K562 (cell line): ENCODE measurements around the gene ADCY5. TPM values are rescaled to one million over a fixed set of nuclear protein-coding genes. Genes with fewer than 3 reads are reported as not detected.
A peak's percentile ranks its signal among the peaks of the same experiment; 100 is the strongest.

Experiments used
- ATAC-seq: fragments of 200-7000 bp; cut with Tn5 transposase; 3 replicates; pipeline ENCODE4 v1.9.1; 2020; ENCODE audit warnings: moderate library complexity
- BruUV-seq: library from RNA; stranded (reverse); fragments of 400-500 nt; replicated peaks from 2 replicates; lab custom pipeline; 2021; lab: Mats Ljungman, UMichigan
- CTCF ChIA-PET: fragments of 300-600 bp; formaldehyde crosslinking; extraction: SDS; loops from one replicate; lab custom pipeline; 2021; ENCODE audit warnings: low intra/inter-chr PET ratio; lab: Yijun Ruan, JAX
- POLR2A ChIA-PET: fragments of 300-600, 350-650 bp; sonication (Branson Sonifier 250); formaldehyde crosslinking; extraction: SDS; loops from one replicate; lab custom pipeline; 2021; ENCODE audit warnings: antibody characterized with exemption, inconsistent platforms; lab: Yijun Ruan, JAX
- DNase-seq, 4 experiments: peaks; one replicate each; pipeline versions ENCODE4 v3.0.0 to v3.0.0-alpha.2; 2011 to 2018; ENCODE audit warnings: low spot score in 3 of 4, mixed read lengths in 3 of 4; ENCODE audit errors: extremely low read depth in 1 of 4
- FAIRE-seq: peaks from 2 replicates; lab custom pipeline; 2011; peaks lifted over from hg19 to GRCh38; lab: Jason Lieb, UNC
- H2AFZ ChIP-seq: 2 replicates; pipeline ENCODE4 v1.6.0; 2011; ENCODE audit warnings: low read depth, low read length, control low read depth, inconsistent platforms
- H3K27ac ChIP-seq: fragments of 200-600 bp; 3 replicates; pipeline ENCODE4 v1.8.0; 2011; ENCODE audit warnings: low read depth, mild to moderate bottlenecking, control low read depth, inconsistent platforms, low read length, moderate library complexity, mixed read lengths; ENCODE audit errors: extremely low read depth
- H3K27me3 ChIP-seq, 2 experiments: fragments of 300-600 bp in 1 of 2; 2 replicates in 1 of 2; 3 replicates in 1 of 2; pipeline versions ENCODE4 v1.6.0 to v1.8.0; 2011; ENCODE audit warnings: inconsistent platforms in 2 of 2, low read length in 2 of 2, mild to moderate bottlenecking in 1 of 2, mixed read lengths in 1 of 2, moderate library complexity in 1 of 2; ENCODE audit not compliant: control insufficient read depth in 2 of 2, insufficient read depth in 2 of 2
- H3K36me3 ChIP-seq: fragments of 300-600 bp; 3 replicates; pipeline ENCODE4 v1.8.0; 2011; ENCODE audit warnings: mild to moderate bottlenecking, low read length, inconsistent platforms; ENCODE audit not compliant: control insufficient read depth, insufficient read depth
- H3K4me1 ChIP-seq, 2 experiments: fragments of 200-600 bp in 1 of 2; replicated peaks in 1 of 2; 2 replicates in 1 of 2; 3 replicates in 1 of 2; pipeline versions ENCODE4 v1.5.1 to v1.8.0; 2011; ENCODE audit warnings: inconsistent platforms in 2 of 2, low read length in 2 of 2, mild to moderate bottlenecking in 1 of 2, mixed read lengths in 1 of 2, moderate library complexity in 1 of 2; ENCODE audit not compliant: control insufficient read depth in 2 of 2, insufficient read depth in 2 of 2
- H3K4me2 ChIP-seq: 2 replicates; pipeline ENCODE4 v1.6.1; 2011; ENCODE audit warnings: low read length, control low read depth, inconsistent platforms, mixed read lengths; ENCODE audit not compliant: insufficient read depth
- H3K4me3 ChIP-seq: fragments of 200-600 bp; sonication (generic), shearing (Covaris generic); 2 replicates; pipeline ENCODE4 v1.5.1; 2016; ENCODE audit warnings: control low read depth, inconsistent platforms
- H3K79me2 ChIP-seq: fragments of 200-600 bp; 3 replicates; pipeline ENCODE4 v1.8.0; 2011; ENCODE audit warnings: low read length, inconsistent platforms; ENCODE audit not compliant: control insufficient read depth, insufficient read depth
- H3K9ac ChIP-seq, 2 experiments: 2 replicates each; pipeline versions ENCODE4 v1.6.0 to v1.6.1; 2011; ENCODE audit warnings: low read depth in 2 of 2, low read length in 2 of 2, control low read depth in 1 of 2, inconsistent platforms in 1 of 2, mild to moderate bottlenecking in 1 of 2, mixed read lengths in 1 of 2; ENCODE audit not compliant: insufficient read depth in 1 of 2
- H3K9me1 ChIP-seq: one replicate; pipeline ENCODE4 v1.6.0; 2011; ENCODE audit warnings: inconsistent platforms, mild to moderate bottlenecking, low read length, moderate library complexity; ENCODE audit not compliant: control insufficient read depth, insufficient read depth
- H3K9me3 ChIP-seq: replicated peaks from 2 replicates; pipeline ENCODE4 v1.5.1; 2011; ENCODE audit warnings: low read depth, low read length, inconsistent platforms; ENCODE audit not compliant: control insufficient read depth, insufficient read depth
- H4K20me1 ChIP-seq: replicated peaks from 2 replicates; pipeline ENCODE4 v1.6.1; 2011; ENCODE audit warnings: low read length, inconsistent platforms, mixed read lengths; ENCODE audit not compliant: control insufficient read depth, insufficient read depth
- BACH1 ChIP-seq: fragments of 200-800 bp; sonication (Bioruptor generic); IDR thresholded peaks from 2 replicates; pipeline ENCODE4 v1.6.1; 2016; ENCODE audit warnings: missing genetic modification characterization, missing compliant biosample characterization
- C11orf30 ChIP-seq: fragments of 450-650 bp; IDR thresholded peaks from 2 replicates; pipeline ENCODE4 v1.6.1; 2016; ENCODE audit warnings: low read depth, mild to moderate bottlenecking
- CEBPB ChIP-seq: fragments of 450-650 bp; IDR thresholded peaks from 2 replicates; pipeline ENCODE4 v1.6.1; 2016; ENCODE audit warnings: missing genetic modification characterization, missing compliant biosample characterization
- CEBPG ChIP-seq, 3 experiments: fragments of 200-800 bp in 1 of 3; sonication (Bioruptor generic) in 1 of 3; sonication (generic) in 1 of 3; formaldehyde crosslinking in 1 of 3; IDR thresholded peaks in 2 of 3; conservative IDR thresholded peaks in 1 of 3; 2 replicates each; pipeline versions ENCODE4 v1.6.1 to v1.8.0; 2016 to 2022; ENCODE audit warnings: missing compliant biosample characterization in 2 of 3, missing genetic modification characterization in 2 of 3, mild to moderate bottlenecking in 1 of 3, missing genetic modification reagents in 1 of 3
- FOSL1 ChIP-seq: fragments of 200-800 bp; sonication (Bioruptor generic); conservative IDR thresholded peaks from 2 replicates; pipeline ENCODE4 v1.6.1; 2016; ENCODE audit warnings: missing genetic modification characterization, missing compliant biosample characterization
- MAFG ChIP-seq: fragments of 450-650 bp; conservative IDR thresholded peaks from 2 replicates; pipeline ENCODE4 v1.6.1; 2016; ENCODE audit warnings: missing genetic modification characterization, missing compliant biosample characterization
- MEIS2 ChIP-seq: fragments of 450-650 bp; IDR thresholded peaks from 2 replicates; pipeline ENCODE4 v1.6.1; 2014; ENCODE audit warnings: mild to moderate bottlenecking; ENCODE audit not compliant: partially characterized antibody
- MTA3 ChIP-seq: fragments of 450-650 bp; formaldehyde crosslinking; IDR thresholded peaks from 2 replicates; pipeline ENCODE4 v1.6.1; 2017; ENCODE audit warnings: mild to moderate bottlenecking, borderline replicate concordance
- NFE2 ChIP-seq: IDR thresholded peaks from 2 replicates; pipeline ENCODE4 v1.6.1; 2014; ENCODE audit warnings: antibody characterized with exemption, low read depth
- POLR2H ChIP-seq: IDR thresholded peaks from 2 replicates; pipeline ENCODE4 v1.6.1; 2016; ENCODE audit warnings: missing genetic modification characterization, low read depth, mild to moderate bottlenecking, control low read depth, missing compliant biosample characterization, moderate library complexity
- TRIM24 ChIP-seq, 2 experiments: fragments of 450-650 bp; IDR thresholded peaks; 2 replicates each; pipeline ENCODE4 v1.6.1; 2016
- ZNF316 ChIP-seq: fragments of 450-650 bp; IDR thresholded peaks from 2 replicates; pipeline ENCODE4 v1.6.1; 2016
- ZNF79 ChIP-seq: fragments of 250-450 bp; sonication (Bioruptor Pico); IDR thresholded peaks from 2 replicates; pipeline ENCODE4 v1.4.0; 2020; ENCODE audit warnings: low read depth, mild to moderate bottlenecking, moderate library complexity
- WGBS: fragments of 100-300 bp; shearing (Covaris generic); methylation state at CpG from one replicate; pipeline ENCODE4 v1.1.6; 2016; ENCODE audit warnings: low coverage, mixed read lengths; ENCODE audit not compliant: insufficient coverage; ENCODE audit errors: missing lambda C conversion rate; 5-methylcytosine and 5-hydroxymethylcytosine counted together
- in situ Hi-C: fragments of 300-500 bp; cut with MboI; formaldehyde crosslinking; loops from 4 replicates; pipeline ENCODE4 v1.15.0; 2018; ENCODE audit warnings: inconsistent platforms, mixed read lengths
- intact Hi-C: fragments of 100-400 bp; cut with micrococcal nuclease; formaldehyde crosslinking; loops from 2 replicates; pipeline ENCODE4 v1.14.2; 2022
- polyA plus RNA-seq, 8 experiments: library from polyadenylated mRNA; depleted of rRNA in 4 of 8; stranded (reverse) in 5 of 8; unstranded in 3 of 8; fragments of >200 nt; fragmentation: Nextera tagmentation in 2 of 8; fragmentation: Illumina TruSeq in 1 of 8; extraction: Ambion mirVana in 2 of 8; extraction: Trizol in 1 of 8; gene quantifications; 2 replicates each; pipeline versions ENCODE4 v1.2.1 to v1.2.3, GENCODE V29; 2011 to 2014; ENCODE audit warnings: inconsistent platforms in 1 of 8, missing spikeins in 1 of 8
- total RNA-seq, 7 experiments: library from RNA; depleted of rRNA in 6 of 7; stranded (reverse); fragments of >200 nt in 6 of 7; fragmentation: Illumina TruSeq in 2 of 7; extraction: Trizol in 2 of 7; gene quantifications; 2 replicates each; pipeline versions ENCODE4 v1.2.1 to v1.2.3, GENCODE V29; 2011 to 2021; ENCODE audit warnings: low replicate concordance in 1 of 7
- TF ChIP-seq, protein P1 (sequence below): fragments of 450-650 bp; formaldehyde crosslinking; IDR thresholded peaks from 2 replicates; pipeline ENCODE4 v1.4.0; 2022; ENCODE audit warnings: mild to moderate bottlenecking, moderate library complexity
- TF ChIP-seq, protein P2 (sequence below), 2 experiments: fragments of 450-650 bp in 1 of 2; sonication (generic) in 1 of 2; formaldehyde crosslinking in 1 of 2; IDR thresholded peaks in 1 of 2; conservative IDR thresholded peaks in 1 of 2; 2 replicates each; pipeline versions ENCODE4 v1.6.1 to v1.8.1; 2016 to 2023; ENCODE audit warnings: mild to moderate bottlenecking in 2 of 2, moderate library complexity in 2 of 2, inconsistent platforms in 1 of 2, missing genetic modification reagents in 1 of 2

The ADCY5 gene
- total and polyA plus RNA-seq, 9 of the 15 experiments (the other 6 are each of a cell fraction or from before 2014, with no cell fraction given) = under 0.01 TPM; not detected in 8

DNA sequence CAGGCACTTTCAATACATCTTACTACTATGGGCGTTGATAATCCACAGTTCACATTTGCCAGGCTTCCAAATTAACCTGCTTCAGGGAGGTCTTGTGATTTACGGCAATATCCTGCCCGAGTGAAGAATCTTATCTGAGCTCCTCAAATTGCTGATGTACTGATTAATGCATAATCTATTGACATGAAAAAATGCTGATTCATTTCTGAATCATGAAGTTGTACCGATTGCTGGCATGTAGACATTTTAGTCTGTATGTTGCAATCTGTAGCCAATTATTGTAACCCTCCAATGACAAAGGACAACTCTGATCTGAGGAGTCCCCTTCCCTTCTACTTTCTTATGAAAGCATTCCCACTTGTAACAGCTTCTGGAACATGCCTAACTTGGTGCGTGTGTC, 150.0 kb downstream of the ADCY5 start:
- H3K27ac ChIP-seq = no peak overlapping the region
- intact Hi-C loops = no loop called here
- TF ChIP-seq ZNF79 (CRISPR knock-in tag) = no peak
- TF ChIP-seq CEBPG (CRISPR knock-in tag; IDR thresholded peaks at IDR 0.05) = peak; percentile 65
- peak; percentile 39 to 95; a peak in 3 of 4 replicates for TF ChIP-seq CEBPG (tag; conservative IDR thresholded peaks at IDR 0.05 in 1 of 2, IDR thresholded peaks at IDR 0.05 in 1 of 2)
- peak in 1 of 2 experiments; percentile 37; a peak in 1 of 4 replicates for TF ChIP-seq TRIM24 (IDR thresholded peaks at IDR 0.05)
- TF ChIP-seq, protein P1, sequence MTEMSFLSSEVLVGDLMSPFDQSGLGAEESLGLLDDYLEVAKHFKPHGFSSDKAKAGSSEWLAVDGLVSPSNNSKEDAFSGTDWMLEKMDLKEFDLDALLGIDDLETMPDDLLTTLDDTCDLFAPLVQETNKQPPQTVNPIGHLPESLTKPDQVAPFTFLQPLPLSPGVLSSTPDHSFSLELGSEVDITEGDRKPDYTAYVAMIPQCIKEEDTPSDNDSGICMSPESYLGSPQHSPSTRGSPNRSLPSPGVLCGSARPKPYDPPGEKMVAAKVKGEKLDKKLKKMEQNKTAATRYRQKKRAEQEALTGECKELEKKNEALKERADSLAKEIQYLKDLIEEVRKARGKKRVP (CRISPR knock-in tag) = peak; percentile 36; the same call in 1 of the 2 replicates
- TF ChIP-seq, protein P2, sequence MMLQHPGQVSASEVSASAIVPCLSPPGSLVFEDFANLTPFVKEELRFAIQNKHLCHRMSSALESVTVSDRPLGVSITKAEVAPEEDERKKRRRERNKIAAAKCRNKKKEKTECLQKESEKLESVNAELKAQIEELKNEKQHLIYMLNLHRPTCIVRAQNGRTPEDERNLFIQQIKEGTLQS (IDR thresholded peaks at IDR 0.05) = peak; percentile 50; the same call in 1 of the 2 replicates
- TF ChIP-seq, protein P2 (CRISPR knock-in tag; conservative IDR thresholded peaks at IDR 0.05) = no peak
- TF ChIP-seq MTA3 = no peak
- peak; percentile 64 for TF ChIP-seq MEIS2
- peak; percentile 71 for TF ChIP-seq FOSL1 (tag)
- peak; percentile 72 for TF ChIP-seq NFE2
- peak; percentile 84 for TF ChIP-seq C11orf30
- TF ChIP-seq CEBPB (tag) = peak; percentile 31
- TF ChIP-seq POLR2H = no peak
- TF ChIP-seq ZNF316 = peak; percentile 88
- peak; percentile 52; the same call in 1 of the 2 replicates for TF ChIP-seq BACH1
- peak; percentile 87 for TF ChIP-seq MAFG
- in situ Hi-C loops = no loop called here
- no peaks in the 10 kb centered on the region; a peak in 1 of 5 replicates for H3K4me1 ChIP-seq
- DNase-seq (no peak), ATAC-seq (no peak), FAIRE-seq (no peak)
- H3K9me1 ChIP-seq = no peaks in the 10 kb centered on the region
- H2AFZ ChIP-seq = no peak overlapping the region
- ChIA-PET CTCF (no interaction called here), POLR2A (no interaction called here)
- BruUV-seq = no TSS peak
- H3K36me3 ChIP-seq = no peaks in the 10 kb centered on the region
- no peak overlapping the region for H3K4me2 ChIP-seq
- H3K4me3 ChIP-seq = no peak overlapping the region
- H4K20me1 ChIP-seq = no peaks in the 10 kb centered on the region
- H3K9me3 ChIP-seq = no peaks in the 10 kb centered on the region
- peaks cover 2 to 51% of the 10 kb centered on the region in 2 experiments; a peak in 3 of 5 replicates for H3K27me3 ChIP-seq
- 3% methylated on average over 5 of the region's 5 CpGs for WGBS
- H3K79me2 ChIP-seq = no peaks in the 10 kb centered on the region
- H3K9ac ChIP-seq = no peak overlapping the region
